ENCODE measurements around the gene FAM180A. TPM values are rescaled to one million over a fixed set of nuclear protein-coding genes. Genes with fewer than 3 reads are reported as not detected.

The FAM180A gene
- total and polyA plus RNA-seq, 10 of the 15 experiments (the other 5 are each of a cell fraction or from before 2014, with no cell fraction given), result not detected

- CTCF ChIA-PET, result no interaction called here
- BruUV-seq (replicated peaks), result no TSS peak
- no peak for FAIRE-seq
- TF ChIP-seq BCLAF1 (IDR thresholded peaks at IDR 0.05), result no peak
- TF ChIP-seq SIX5 (IDR thresholded peaks at IDR 0.05; ENCODE audit: low read depth, low read length, severe bottlenecking), result no peak
- TF ChIP-seq, protein P1, sequence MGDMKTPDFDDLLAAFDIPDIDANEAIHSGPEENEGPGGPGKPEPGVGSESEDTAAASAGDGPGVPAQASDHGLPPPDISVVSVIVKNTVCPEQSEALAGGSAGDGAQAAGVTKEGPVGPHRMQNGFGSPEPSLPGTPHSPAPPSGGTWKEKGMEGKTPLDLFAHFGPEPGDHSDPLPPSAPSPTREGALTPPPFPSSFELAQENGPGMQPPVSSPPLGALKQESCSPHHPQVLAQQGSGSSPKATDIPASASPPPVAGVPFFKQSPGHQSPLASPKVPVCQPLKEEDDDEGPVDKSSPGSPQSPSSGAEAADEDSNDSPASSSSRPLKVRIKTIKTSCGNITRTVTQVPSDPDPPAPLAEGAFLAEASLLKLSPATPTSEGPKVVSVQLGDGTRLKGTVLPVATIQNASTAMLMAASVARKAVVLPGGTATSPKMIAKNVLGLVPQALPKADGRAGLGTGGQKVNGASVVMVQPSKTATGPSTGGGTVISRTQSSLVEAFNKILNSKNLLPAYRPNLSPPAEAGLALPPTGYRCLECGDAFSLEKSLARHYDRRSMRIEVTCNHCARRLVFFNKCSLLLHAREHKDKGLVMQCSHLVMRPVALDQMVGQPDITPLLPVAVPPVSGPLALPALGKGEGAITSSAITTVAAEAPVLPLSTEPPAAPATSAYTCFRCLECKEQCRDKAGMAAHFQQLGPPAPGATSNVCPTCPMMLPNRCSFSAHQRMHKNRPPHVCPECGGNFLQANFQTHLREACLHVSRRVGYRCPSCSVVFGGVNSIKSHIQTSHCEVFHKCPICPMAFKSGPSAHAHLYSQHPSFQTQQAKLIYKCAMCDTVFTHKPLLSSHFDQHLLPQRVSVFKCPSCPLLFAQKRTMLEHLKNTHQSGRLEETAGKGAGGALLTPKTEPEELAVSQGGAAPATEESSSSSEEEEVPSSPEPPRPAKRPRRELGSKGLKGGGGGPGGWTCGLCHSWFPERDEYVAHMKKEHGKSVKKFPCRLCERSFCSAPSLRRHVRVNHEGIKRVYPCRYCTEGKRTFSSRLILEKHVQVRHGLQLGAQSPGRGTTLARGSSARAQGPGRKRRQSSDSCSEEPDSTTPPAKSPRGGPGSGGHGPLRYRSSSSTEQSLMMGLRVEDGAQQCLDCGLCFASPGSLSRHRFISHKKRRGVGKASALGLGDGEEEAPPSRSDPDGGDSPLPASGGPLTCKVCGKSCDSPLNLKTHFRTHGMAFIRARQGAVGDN (IDR thresholded peaks at IDR 0.05), result no peak
- TF ChIP-seq, protein P2, sequence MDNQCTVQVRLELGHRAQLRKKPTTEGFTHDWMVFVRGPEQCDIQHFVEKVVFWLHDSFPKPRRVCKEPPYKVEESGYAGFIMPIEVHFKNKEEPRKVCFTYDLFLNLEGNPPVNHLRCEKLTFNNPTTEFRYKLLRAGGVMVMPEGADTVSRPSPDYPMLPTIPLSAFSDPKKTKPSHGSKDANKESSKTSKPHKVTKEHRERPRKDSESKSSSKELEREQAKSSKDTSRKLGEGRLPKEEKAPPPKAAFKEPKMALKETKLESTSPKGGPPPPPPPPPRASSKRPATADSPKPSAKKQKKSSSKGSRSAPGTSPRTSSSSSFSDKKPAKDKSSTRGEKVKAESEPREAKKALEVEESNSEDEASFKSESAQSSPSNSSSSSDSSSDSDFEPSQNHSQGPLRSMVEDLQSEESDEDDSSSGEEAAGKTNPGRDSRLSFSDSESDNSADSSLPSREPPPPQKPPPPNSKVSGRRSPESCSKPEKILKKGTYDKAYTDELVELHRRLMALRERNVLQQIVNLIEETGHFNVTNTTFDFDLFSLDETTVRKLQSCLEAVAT (IDR thresholded peaks at IDR 0.05), result no peak
- TF ChIP-seq BRCA1 (IDR thresholded peaks at IDR 0.05; ENCODE audit: low read depth, low read length), result no peak
- no peak for TF ChIP-seq KDM1A (IDR thresholded peaks at IDR 0.05; ENCODE audit: borderline replicate concordance)
- TF ChIP-seq GATAD2B (conservative IDR thresholded peaks at IDR 0.05; ENCODE audit: low read depth), result no peak
- TF ChIP-seq POLR2AphosphoS2 (IDR thresholded peaks at IDR 0.05; ENCODE audit: low read depth, low read length), result no peak
- TF ChIP-seq FOXK2 (IDR thresholded peaks at IDR 0.05), result no peak
- no peak for TF ChIP-seq MEF2B (IDR thresholded peaks at IDR 0.05; ENCODE audit: partially characterized antibody, poor library complexity, severe bottlenecking)
- no peak for TF ChIP-seq PAX5 (IDR thresholded peaks at IDR 0.05; ENCODE audit: borderline replicate concordance, low read depth, low read length)
- no peak for TF ChIP-seq CEBPB (IDR thresholded peaks at IDR 0.05; ENCODE audit: borderline replicate concordance in 1 of 2, low read depth in 2 of 2, low read length in 2 of 2)
- no peak for TF ChIP-seq POLR2AphosphoS5 (IDR thresholded peaks at IDR 0.05; ENCODE audit: low read length)
- no peak for TF ChIP-seq TARDBP (IDR thresholded peaks at IDR 0.05; ENCODE audit: borderline replicate concordance)
- TF ChIP-seq FOXM1 (IDR thresholded peaks at IDR 0.05; ENCODE audit: low read depth, low read length), result no peak
Observed at GRCh38 chr7:135745703-135746312, 2.8 kb downstream of the FAM180A start.

More at GRCh38 chr7:135745703-135746312, 2.8 kb downstream of the FAM180A start:
- in situ Hi-C loops (cut with MboI) (no loop called here), intact Hi-C loops (cut with micrococcal nuclease; ENCODE audit: unreplicated experiment) (no loop called here)
- Histone ChIP-seq H3K9ac (ENCODE audit: control insufficient read depth, insufficient read depth, low read length) (no peak overlapping the region), H2AFZ (ENCODE audit: control insufficient read depth, low read depth, low read length) (no peak overlapping the region), H3K27ac (ENCODE audit: control insufficient read depth, insufficient read depth) (no peak overlapping the region), H3K79me2 (ENCODE audit: control insufficient read depth, insufficient read depth, low read length) (no peaks in the 10 kb centered on the region), H3K27me3 (replicated peaks in 1 of 2; ENCODE audit: control insufficient read depth in 2 of 2, insufficient read depth in 2 of 2, low read length in 1 of 2) (no peaks in the 10 kb centered on the region; a peak in 1 of 4 replicates), H3K4me1 (ENCODE audit: control insufficient read depth, insufficient read depth, low read length) (no peaks in the 10 kb centered on the region), H3K9me3 (replicated peaks; ENCODE audit: control insufficient read depth, insufficient read depth, low read length) (no peaks in the 10 kb centered on the region), H4K20me1 (ENCODE audit: control insufficient read depth, insufficient read depth) (no peaks in the 10 kb centered on the region), H3K4me2 (ENCODE audit: control insufficient read depth, insufficient read depth) (no peak overlapping the region), H3K4me3 (no peak overlapping the region), H3K36me3 (ENCODE audit: control insufficient read depth in 2 of 2, insufficient read depth in 2 of 2, low read length in 1 of 2) (no peaks in the 10 kb centered on the region)
- 56% methylated on average over 9 of the region's 9 CpGs for WGBS (ENCODE audit: insufficient coverage, insufficient replicate concordance, low lambda C conversion rate, missing lambda C conversion rate)
- POLR2A ChIA-PET, result no interaction called here
- SMC1A ChIA-PET (ENCODE audit: uncharacterized antibody, unreplicated experiment), result interaction anchor here (0.6 kb wide), 1 partner anchor 812 kb away, joined by 3 read pairs; no protein-coding TSS in a partner anchor
- RAD21 ChIA-PET (ENCODE audit: unreplicated experiment), result no interaction called here
- DNase-seq (ENCODE audit: low read depth, low spot score) (no peak), ATAC-seq (no peak)

Data from GM12878 (cell line).